GDM1 (cell line): ENCODE measurements around the gene GRIK1.

ENCODE experiments used
- DNase-seq: peaks from one replicate; lab custom pipeline; 2025; lab: John Stamatoyannopoulos, UW

GRIK1 gene

DNA sequence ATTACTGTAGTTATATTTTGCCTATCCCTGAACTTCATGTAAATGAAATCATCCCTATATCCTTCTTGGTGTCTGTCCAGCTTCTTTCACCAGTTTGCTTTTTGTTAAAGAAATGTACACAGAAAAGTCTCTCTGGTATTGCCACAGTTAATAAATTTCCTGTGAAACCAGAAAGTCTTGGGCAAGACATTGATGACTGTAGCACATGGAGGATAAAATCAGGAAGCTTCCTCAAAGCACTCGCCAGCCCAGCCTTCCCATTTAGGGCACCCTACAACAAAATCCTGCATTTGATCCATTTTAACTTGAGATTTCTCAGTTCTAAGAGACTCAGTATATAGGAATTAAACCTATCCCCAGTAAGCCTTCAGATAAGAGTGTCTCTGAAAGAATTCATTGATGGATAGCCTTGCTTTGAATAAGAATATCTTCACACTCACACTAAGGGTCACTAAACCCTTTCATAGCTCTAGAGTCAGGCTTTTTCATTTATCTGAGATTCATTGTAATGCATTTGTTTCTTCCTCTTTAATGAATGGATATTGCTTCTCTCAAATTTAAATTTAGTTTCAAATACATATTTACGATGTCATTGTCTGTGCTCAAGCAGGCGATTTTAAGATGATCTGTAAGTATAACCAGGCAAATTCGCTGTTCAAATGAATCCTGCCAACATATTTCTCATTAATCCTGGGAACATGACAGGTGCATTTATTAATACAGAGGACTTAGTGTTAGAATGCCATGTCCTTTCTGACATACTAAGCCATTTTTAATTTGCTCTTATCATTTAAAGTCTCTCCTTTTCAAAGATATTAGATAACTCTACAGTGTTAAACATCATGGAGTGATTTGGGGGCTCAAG lies 153.1 kb downstream of the GRIK1 start:
- DNase-seq = no peak

DNA sequence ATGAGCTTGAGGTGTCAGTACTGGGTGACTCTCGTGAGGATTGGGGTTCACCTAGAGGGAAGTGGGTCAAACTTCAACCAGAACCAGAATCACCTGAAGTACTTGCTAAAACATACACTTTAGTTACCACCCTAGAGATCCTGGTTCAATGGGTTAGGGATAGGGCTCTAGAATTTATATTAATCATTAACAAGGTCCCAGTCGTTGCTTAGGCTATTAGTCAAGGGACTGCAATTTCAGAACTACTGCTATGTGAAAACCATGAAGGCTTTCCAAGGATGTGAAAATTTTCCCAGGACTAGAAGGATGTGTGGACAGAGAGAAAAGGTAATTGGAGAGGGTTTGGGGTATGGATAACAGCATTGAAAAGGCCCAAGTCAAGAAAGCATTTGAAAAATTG lies 162.6 kb downstream of the GRIK1 start:
- DNase-seq = no peak

DNA sequence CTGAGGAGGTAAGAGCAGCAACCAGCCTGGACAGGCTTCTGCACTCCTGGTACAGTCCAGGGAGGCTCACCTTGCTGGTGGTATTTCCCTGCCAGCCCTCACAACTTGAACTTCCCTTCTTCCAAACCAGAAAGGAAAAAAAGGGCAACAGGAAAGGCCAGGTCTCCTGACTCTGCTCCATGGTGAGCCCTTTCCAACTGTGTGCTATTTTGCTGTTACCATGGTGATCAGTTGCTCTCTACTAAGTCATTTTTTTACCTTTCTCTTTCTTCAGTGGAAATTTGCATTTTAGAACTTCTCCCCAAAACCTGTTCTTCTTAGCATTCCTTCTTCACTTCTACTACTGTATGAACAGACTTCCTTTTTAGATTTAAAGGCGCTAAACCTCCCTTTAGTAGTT lies 164.3 kb downstream of the GRIK1 start:
- no peak for DNase-seq

DNA sequence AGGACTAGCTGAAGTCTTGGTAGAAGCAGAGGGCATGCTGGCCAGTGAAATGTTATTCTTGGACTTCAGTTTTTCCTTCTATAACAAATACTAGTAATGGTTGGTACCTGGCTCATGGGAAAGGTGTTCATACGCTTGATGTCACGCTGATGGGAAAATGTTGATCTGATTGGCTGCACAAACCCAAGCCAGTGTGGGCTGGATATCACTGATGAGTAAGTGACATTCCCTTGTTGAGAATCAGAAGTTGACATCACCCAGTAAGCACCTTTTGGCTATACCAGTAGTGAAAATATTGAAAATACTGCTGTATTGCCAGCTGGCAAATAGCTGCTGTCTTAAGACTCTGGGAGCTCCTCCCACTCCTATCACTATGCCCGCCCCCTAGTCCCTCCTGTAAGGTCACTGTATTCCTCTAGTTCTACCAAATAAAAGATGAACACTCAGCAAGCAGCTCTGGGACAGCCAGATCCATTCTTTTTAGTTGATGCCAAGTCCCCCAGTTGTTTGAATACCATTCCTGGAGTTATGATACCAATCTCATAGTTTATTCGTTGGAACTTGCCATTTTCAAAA lies 168.2 kb downstream of the GRIK1 start:
- no peak for DNase-seq

DNA sequence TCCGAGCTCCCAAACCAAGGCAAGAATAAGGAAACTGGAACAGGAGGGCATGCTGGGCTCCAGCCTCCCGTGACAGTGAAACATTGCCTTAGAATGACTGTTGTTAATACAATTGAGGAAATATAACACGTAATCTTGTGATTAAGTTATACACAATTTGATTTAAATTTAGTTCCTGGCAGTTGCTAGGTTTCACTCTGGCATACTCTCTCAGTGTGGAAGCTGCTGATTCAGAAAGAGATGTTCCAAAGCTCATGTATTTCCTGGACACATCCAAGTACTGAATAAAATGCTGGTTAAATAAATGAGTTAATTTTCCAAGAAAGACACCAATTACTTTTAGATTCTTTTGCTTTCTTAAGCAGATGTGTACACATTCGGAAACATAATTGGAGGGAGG lies 176.1 kb downstream of the GRIK1 start:
- DNase-seq = no peak

DNA sequence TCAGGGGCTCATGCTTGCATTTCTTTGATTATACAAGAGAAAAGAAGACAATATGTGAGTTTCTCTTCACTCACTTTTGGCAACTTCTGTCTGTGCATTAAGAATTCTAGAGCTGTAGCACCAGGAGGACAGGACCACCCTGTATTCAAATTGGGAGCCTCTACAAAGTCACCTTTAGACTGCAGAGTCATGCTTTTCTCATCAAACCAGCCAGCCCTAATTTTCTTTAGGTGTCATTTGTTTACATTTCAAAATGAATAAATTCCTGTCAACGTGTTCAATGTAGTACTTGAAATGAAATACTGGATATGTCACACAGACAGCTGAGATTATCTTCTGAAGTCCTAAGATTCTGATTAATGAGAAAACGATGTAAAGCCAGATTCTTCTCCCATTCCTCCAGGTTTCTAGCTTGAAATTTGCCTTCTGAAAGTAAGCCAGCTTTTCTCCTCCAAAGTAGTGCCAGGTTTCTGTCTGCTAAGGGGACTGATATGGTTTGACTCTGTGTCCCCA lies 177.2 kb downstream of the GRIK1 start:
- no peak for DNase-seq

DNA sequence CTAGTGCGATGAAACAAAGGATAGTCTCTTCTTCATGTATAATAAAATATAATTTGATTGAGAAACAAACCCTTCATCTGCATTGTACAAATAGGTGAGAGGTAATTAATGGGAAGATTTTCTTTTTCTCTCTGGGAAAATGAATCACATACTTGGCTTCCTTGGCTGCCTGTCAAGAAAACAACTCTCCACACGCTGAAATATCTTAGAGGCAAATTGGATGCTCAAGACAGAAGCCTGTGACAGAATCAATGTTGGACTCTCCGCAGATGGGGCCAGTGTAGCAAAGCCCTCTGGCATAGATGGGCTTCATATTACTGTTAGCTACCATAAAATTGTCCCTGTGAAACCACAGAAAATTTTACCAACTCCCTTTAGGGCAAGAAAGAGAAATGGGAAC lies 186.6 kb downstream of the GRIK1 start:
- DNase-seq = no peak

DNA sequence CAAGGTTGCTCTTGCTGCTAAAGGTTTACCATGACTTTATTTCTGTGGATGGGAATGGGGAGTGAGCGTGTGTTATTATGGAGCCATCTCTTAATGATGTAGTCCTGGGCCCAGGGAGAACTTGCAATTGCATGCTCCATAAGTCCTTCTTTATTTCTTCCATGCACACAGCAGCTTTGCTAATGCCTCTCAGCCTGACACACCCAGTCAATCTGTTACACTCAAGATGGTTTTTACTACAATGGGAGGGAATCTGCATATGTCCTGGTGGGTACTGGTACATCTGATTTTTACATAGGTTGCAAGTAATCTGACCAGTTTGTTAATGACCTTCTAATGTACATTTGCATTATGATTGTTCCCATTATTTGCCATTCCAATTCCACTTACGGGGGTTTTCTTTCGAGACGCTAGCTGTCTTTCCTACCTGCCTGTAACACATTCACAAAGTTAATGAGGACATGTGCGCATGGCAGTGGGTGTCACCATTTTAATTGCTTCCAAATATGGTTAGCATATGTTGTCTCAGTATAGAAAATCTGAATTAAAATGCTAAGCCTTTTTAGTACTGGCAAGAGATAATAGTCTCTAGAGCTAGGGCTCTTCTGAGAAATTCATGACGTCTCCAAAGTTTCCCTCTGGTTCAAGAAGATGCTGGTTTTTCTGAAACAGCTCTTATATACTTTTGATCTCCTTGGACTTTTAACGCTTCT lies 188.2 kb downstream of the GRIK1 start:
- DNase-seq = no peak

DNA sequence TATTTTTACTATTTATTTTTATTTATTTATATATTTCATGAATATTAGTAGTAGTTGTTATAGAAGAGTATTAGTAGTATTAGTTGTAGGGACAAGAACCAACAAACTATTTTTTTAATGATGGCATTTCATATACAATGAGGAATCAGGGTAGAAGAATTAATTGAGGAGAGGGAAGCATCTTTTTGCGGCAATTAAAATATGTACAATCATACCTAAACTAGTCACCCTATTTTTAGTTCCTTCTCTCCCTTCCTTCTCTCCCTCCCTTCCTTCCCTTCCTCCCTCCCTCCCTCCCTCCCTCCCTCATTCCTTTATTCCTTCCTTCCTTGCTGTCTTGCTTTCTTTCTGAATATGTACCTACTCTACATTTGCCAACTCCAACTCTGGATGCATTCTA lies 189.8 kb downstream of the GRIK1 start:
- DNase-seq = no peak

DNA sequence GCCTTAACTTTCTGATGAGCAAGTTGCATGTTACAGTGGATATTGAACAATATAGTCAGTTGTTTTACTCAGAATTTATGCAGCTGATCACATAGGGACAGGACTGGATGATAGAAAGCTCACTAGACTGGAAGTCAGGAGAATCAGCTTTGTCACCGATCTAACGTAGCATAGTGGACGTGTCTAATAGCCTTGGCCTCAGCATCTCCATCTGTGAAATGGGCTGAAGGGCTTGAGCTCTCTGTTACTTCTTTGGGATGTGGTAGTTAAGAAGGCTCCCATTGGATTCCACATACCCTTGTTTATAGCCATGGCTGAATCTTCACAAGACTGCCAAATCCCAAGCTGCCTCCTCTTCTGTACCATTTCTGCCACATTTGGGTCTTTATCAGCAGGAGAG lies 190.6 kb downstream of the GRIK1 start:
- no peak for DNase-seq

DNA sequence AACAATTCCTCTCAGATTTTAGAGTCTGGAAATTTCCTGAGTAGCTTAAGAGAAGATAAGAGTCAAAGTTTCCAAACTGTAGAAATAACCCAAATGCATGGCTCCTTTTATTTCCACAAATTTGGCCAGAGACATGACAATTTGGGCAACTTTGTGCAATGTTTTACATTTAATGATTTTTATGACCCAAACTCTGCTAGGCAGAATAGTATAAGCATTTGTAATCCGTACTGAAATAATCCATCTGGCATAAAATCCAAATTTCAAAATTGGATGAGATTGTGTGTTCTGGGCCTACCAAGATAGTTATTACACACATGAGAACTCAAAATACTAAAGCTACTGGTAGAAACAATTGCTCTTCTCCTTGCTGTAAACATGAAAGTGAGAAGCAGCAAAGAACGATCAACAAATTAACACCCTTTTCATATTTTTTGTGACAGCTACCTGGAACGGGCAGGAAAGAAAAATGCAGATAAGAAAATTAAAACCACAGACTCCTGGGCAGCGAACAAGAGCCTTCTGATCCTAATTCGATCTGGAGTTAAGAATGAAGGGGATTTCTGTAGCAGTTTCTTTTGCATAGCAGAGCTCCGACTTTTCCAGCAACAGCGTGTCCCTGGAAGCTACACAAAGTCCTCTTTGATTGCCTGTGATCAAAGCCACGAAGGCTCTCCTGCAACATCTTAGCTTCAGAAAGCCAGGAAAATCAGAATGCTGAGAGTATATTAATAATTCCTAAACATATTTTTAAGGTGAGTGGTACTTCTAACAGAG lies 191.2 kb downstream of the GRIK1 start:
- no peak for DNase-seq

DNA sequence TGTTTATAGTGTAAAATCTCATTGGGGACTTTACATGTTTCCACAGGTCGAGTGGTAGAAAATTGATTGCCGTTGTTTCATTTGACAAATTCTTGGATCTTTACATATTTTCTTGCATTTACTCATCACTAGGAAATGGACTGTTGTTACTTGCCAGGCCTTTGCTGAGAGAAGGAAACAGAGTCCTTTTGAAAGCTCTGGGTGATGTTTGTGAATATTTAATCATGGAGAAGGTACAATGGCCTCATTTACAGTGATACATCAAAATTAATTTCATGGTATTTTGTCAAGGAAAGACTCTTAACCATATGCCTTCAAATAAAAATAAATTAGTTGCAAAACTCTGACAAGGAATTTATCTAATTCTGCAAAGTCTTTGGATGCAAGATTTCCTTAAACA lies 198.0 kb downstream of the GRIK1 start:
- no peak for DNase-seq

DNA sequence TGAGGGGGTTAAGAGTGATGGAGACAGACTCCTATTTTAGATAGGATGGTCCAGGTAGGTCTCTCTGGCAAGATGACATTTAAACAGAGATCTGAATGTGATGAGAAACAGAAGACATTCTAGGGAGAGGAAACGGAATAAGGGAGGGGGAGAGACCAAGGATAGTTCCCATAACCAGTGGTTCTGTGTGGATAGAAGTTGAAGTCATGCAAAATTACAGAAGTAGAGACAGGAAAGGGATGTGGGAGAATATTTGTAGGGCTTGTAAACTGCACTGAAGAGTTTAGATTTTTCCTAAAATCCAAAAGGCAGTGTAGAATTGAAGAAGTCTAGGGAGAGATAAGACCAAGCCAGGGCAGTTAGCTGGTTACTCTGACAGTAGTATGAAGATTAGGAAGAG lies 200.6 kb downstream of the GRIK1 start:
- no peak for DNase-seq

DNA sequence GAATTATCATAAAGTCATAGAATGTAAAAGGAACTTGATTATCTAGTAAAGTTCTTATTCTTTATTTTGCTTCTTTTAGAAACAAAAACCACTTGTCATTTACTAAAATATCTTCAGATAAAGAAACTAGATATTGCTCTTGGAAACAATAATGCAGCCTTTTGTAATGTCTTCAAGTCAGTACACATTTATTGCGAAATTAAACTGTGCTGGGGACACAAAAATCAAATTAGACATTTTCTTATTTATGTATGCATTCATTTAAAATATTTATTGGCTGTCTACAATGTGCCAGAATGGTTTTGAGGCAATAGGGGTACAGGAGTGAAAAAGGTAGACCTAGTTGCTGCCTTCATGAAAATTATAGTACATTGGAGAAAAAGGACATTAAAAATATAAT lies 201.1 kb downstream of the GRIK1 start:
- DNase-seq = no peak

DNA sequence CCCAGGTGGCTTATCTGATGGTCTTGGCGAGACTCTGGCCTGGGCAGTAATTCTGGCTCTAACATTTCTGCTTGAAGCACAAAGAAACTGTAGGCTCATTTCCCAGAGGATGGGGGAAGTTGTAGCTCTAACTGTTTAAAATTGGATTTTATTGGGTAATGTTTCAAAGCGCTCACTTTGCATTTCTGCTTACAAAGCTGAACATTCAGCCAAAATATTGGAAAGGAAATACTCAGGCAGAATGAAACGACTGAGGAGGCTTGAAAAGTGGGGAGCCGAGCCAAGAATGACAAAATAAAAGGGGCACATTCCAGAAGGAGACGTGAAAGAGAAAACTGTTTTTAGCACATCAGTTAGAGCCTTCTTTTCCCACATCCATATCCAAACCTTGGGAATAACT lies 202.6 kb downstream of the GRIK1 start:
- no peak for DNase-seq

DNA sequence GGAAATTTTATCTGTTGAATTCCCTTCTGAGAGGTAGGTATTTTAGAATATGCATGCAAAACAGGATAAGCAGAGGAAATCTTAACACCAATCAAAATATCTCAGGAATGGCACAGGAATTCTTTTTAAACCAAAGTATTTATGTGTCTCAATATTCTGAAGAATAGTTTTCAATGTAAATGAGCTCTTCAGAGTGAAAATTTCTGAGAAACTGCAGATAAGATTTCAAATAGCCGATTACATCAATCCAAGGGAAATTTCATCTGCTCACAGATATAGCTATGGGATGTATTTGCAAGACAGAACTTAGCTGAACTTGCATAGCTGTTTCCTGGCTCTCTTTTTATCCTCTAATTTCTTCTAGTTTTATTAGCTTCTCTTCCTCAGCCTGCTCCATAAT lies 209.5 kb downstream of the GRIK1 start:
- DNase-seq = no peak

DNA sequence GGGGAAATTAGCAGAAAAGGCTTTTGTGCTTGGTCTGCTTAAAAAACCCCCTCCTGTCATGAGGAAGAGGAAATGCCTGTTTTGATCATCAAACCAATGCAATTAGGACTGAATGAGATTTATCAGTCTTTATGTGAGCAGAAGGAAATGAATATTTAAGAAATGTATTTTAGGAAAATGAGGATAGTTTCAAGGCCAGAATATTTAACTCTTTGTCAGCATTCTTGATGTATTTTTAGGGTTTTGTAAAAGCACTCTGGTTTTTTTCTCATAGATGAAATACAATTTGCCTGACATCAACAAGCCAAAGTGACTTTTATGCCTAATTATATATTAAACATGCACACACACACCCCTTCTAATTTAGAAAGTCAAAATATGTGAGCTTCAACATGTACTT lies 213.8 kb downstream of the GRIK1 start:
- no peak for DNase-seq

DNA sequence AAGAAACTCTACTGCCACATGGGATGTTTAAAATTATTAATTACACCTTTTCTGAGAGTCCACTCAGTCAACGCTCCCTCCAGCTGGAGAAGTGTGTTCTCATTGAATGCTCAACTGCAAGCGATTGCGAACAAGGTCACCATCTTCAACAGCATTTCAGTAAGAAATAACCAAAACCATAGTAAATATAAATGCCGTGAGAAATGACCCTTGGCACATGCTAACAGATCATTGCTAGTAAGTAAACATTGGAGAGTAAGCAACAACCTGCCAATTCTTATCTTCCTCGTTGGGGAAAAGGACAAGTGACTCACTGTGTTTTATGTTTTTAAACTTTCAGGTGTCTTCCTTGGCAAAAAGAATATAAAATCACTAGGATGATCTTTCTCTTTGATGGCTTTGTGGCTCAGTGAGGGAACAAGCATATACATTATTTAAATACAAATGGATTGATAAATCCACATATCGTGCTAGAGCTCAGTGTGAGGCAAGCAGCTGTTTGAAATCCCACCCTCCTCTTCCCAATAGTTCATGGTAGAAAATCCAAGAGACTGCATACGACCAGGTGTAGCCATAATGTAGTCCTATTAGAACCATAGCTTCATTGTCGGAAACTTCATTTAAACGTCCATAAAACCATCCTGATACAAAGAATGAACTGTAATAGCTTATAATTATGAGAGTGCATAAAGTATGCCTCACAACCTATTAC lies 214.6 kb downstream of the GRIK1 start:
- DNase-seq = no peak

DNA sequence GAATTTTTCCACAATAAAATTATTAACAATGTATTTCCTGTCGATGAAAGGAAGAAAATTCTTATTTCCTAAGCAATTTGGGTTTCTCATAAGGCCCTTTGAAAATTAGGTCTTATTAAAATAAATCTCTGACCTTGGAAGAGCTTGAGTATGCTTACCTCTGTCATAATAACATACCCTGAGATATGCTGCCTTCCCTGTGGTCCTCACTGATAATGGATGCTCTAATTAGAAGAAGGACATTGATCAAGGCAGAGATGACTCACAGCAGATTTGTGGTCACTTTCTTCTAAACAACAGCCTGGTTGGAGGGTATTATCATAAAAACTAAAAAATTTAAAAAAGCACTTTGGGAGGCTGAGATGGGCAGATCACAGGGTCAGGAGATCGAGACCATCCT lies 217.8 kb downstream of the GRIK1 start:
- DNase-seq = no peak

DNA sequence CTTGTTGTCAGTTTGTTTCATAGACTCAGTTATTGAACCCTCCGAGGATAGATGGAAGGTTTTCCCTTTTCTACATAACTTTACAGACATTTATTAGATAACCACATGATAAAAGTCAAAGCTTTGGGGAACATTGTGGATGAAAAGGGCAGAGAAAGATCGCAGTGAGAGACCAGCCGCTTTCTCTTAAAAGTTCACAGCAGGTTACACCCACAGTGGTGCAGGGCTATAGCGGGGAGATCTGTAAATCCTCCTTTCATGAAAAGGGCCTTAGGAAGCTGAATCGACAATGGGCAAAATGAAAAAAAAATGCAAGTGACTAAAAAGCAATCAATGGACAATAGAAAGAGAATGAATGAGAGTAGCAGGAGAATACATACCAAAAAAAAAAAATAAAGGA lies 218.6 kb downstream of the GRIK1 start:
- DNase-seq = no peak

DNA sequence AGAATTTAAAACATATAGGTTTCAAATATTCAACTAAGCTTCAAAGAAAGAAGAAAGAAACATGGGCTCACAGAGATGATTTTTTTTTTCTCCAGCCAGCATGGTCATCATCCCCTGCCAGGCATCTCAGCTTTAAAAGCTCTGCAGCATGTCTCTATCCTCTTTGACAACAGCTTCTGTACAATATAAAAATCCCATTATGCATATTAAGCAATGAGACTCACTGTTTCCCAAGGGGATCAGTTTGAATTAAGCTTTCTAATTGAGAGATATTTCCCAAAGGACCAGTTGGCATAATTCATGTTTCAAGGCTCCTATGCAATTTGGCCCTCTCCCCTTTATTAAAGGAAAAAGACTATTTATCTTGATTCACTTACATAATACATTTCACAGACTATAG lies 220.3 kb downstream of the GRIK1 start:
- DNase-seq = no peak
